Endodermal cell (in vitro differentiated cells): ENCODE data around the gene LRRC1. TPM values are rescaled to one million over a fixed set of nuclear protein-coding genes. Genes with fewer than 3 reads are reported as not detected.

Experiments
- DNase-seq: peaks from one replicate; pipeline ENCODE4 v3.0.0-alpha.2; 2017
- H3K27ac ChIP-seq: 2 replicates; pipeline ENCODE4 v1.5.1; 2013; ENCODE audit warnings: mild to moderate bottlenecking, low read depth, low read length, moderate library complexity
- H3K27me3 ChIP-seq: 2 replicates; pipeline ENCODE4 v1.6.1; 2013; ENCODE audit warnings: mild to moderate bottlenecking, low read length, moderate library complexity; ENCODE audit not compliant: insufficient read depth, control insufficient read depth, poor library complexity, severe bottlenecking
- H3K36me3 ChIP-seq: 2 replicates; pipeline ENCODE4 v1.7.0; 2013; ENCODE audit warnings: mild to moderate bottlenecking, low read length, moderate library complexity; ENCODE audit not compliant: control insufficient read depth, insufficient read depth
- H3K4me1 ChIP-seq: one replicate; pipeline ENCODE4 v1.7.0; 2013; ENCODE audit warnings: low read length; ENCODE audit not compliant: control insufficient read depth, insufficient read depth
- H3K4me3 ChIP-seq: 2 replicates; pipeline ENCODE4 v1.5.1; 2013; ENCODE audit warnings: mild to moderate bottlenecking, low read length, moderate library complexity
- H3K9ac ChIP-seq: 2 replicates; pipeline ENCODE4 v1.6.1; 2013; ENCODE audit warnings: mild to moderate bottlenecking, low read length, moderate library complexity; ENCODE audit not compliant: poor library complexity, severe bottlenecking; ENCODE audit errors: extremely low read depth
- H3K9me3 ChIP-seq: 2 replicates; pipeline ENCODE4 v1.6.1; 2013; ENCODE audit warnings: mild to moderate bottlenecking, low read length, moderate library complexity; ENCODE audit not compliant: control insufficient read depth
- H3K27ac Mint-ChIP-seq: 2 replicates; pipeline ENCODE4 v1.8.0; 2020; ENCODE audit warnings: mixed read lengths
- H3K27me3 Mint-ChIP-seq: 2 replicates; pipeline ENCODE4 v1.8.0; 2021; ENCODE audit warnings: mild to moderate bottlenecking, mixed read lengths; ENCODE audit not compliant: insufficient read depth
- H3K36me3 Mint-ChIP-seq: 2 replicates; pipeline ENCODE4 v1.8.0; 2020; ENCODE audit warnings: low read depth, mixed read lengths
- H3K4me1 Mint-ChIP-seq: 2 replicates; pipeline ENCODE4 v1.8.0; 2020; ENCODE audit warnings: mixed read lengths
- H3K4me3 Mint-ChIP-seq: 2 replicates; pipeline ENCODE4 v1.8.0; 2020; ENCODE audit warnings: mild to moderate bottlenecking, moderate library complexity, mixed read lengths
- H3K9me3 Mint-ChIP-seq: 2 replicates; pipeline ENCODE4 v1.8.0; 2020; ENCODE audit warnings: mild to moderate bottlenecking, mixed read lengths
- WGBS, 2 experiments: methylation state at CpG; one replicate each; pipeline versions ENCODE4 v1.1.5 to v1.1.7; 2013; ENCODE audit warnings: missing lambda C conversion rate in 2 of 2, mixed read lengths in 1 of 2; ENCODE audit not compliant: insufficient coverage in 1 of 2, insufficient read length in 1 of 2; 5-methylcytosine and 5-hydroxymethylcytosine counted together
- total RNA-seq, 2 donors: library from RNA; stranded (reverse); fragmentation: NEBNext Ultra II Directional in 1 of 2; extraction: Animal tissue kit (Norgen Biotek cat#: 25700) in 1 of 2; gene quantifications; 2 replicates in 1 of 2; 3 replicates in 1 of 2; pipeline ENCODE4 v1.2.1, GENCODE V29; 2021
- TF ChIP-seq, protein P1 (sequence below): fragments of 200-600 bp; sonication (generic); conservative IDR thresholded peaks from 2 replicates; pipeline ENCODE4 v1.5.0; 2021; ENCODE audit warnings: antibody characterized with exemption, mild to moderate bottlenecking

Gene LRRC1
- total RNA-seq, 2 donors from 2014 or later: 14.1 to 15.3 TPM

DNA sequence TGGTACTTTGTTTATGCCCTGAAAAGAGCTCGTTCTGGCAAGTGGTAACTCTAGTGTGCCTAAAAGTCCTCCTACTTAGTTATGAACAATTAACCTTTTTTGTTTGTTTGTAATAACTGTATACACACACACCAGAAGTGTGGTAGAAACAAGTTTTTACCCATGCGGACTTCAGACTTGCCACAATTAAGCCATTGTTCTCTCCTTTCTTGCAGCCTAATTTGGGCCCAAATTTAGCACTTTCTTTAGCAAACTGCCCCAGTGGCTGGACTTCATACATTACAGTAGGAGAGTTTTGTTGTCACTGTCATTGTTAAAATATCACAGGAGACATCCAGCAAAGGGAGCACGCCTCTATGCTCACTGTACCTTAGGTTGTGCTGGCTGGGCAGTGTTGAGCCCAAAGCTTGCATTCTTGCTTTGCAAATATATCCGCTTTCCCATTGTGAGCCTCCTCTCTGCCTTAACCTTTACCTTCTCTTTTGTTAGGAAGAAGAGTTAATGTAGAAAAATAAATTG, 53.0 kb downstream of the LRRC1 start:
- Histone ChIP-seq H3K27ac (no peak overlapping the region), H3K9me3 (no peaks in the 10 kb centered on the region), H3K4me1 (no peaks in the 10 kb centered on the region), H3K36me3 (no peaks in the 10 kb centered on the region), H3K9ac (no peak overlapping the region), H3K27me3 (no peaks in the 10 kb centered on the region), H3K4me3 (no peak overlapping the region)
- 78% methylated on average over 4 of the region's 4 CpGs; no CpG with 5 or more reads in 1 of the 2 experiments for WGBS, 2 experiments
- H3K36me3 Mint-ChIP-seq: no peaks in the 10 kb centered on the region
- no peak overlapping the region for H3K4me3 Mint-ChIP-seq
- H3K9me3 Mint-ChIP-seq: no peaks in the 10 kb centered on the region
- TF ChIP-seq, protein P1, sequence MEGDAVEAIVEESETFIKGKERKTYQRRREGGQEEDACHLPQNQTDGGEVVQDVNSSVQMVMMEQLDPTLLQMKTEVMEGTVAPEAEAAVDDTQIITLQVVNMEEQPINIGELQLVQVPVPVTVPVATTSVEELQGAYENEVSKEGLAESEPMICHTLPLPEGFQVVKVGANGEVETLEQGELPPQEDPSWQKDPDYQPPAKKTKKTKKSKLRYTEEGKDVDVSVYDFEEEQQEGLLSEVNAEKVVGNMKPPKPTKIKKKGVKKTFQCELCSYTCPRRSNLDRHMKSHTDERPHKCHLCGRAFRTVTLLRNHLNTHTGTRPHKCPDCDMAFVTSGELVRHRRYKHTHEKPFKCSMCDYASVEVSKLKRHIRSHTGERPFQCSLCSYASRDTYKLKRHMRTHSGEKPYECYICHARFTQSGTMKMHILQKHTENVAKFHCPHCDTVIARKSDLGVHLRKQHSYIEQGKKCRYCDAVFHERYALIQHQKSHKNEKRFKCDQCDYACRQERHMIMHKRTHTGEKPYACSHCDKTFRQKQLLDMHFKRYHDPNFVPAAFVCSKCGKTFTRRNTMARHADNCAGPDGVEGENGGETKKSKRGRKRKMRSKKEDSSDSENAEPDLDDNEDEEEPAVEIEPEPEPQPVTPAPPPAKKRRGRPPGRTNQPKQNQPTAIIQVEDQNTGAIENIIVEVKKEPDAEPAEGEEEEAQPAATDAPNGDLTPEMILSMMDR: no peak
- no peaks in the 10 kb centered on the region for H3K27me3 Mint-ChIP-seq
- no peak for DNase-seq
- no peak overlapping the region for H3K27ac Mint-ChIP-seq
- H3K4me1 Mint-ChIP-seq: peaks cover 7% of the 10 kb centered on the region

DNA sequence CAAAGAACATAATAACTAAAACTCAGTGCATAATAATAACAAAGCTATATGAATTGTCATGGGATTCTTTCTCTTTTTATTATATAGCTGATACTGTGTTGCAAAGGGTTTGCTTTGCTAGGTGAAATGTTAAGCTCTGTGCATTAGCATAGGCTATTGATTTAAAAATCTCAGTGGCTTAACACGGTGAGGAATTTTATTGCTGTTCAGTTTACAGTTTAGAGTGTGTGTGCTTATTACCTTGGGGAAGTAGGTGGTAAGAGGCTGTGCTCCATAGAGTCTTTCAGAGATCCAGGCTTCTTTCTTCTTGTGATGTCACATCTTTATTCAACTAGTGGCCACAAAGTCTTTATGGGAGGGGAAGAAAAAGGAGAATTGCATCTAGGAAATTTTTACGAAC, 55.7 kb downstream of the LRRC1 start:
- H3K36me3 Mint-ChIP-seq: no peaks in the 10 kb centered on the region
- TF ChIP-seq, protein P1: no peak
- H3K27ac ChIP-seq: no peak overlapping the region
- no peaks in the 10 kb centered on the region for H3K36me3 ChIP-seq
- no peaks in the 10 kb centered on the region for H3K9me3 ChIP-seq
- no peaks in the 10 kb centered on the region for H3K27me3 ChIP-seq
- no peaks in the 10 kb centered on the region for H3K9me3 Mint-ChIP-seq
- no peak for DNase-seq
- no peaks in the 10 kb centered on the region for H3K27me3 Mint-ChIP-seq
- no peak overlapping the region for H3K4me3 Mint-ChIP-seq
- H3K4me3 ChIP-seq: no peak overlapping the region
- H3K4me1 ChIP-seq: no peaks in the 10 kb centered on the region
- H3K27ac Mint-ChIP-seq: no peak overlapping the region
- peaks cover 7% of the 10 kb centered on the region for H3K4me1 Mint-ChIP-seq
- 83 to 95% methylated on average over 1 of the region's 2 CpGs for WGBS, 2 experiments
- no peak overlapping the region for H3K9ac ChIP-seq

DNA sequence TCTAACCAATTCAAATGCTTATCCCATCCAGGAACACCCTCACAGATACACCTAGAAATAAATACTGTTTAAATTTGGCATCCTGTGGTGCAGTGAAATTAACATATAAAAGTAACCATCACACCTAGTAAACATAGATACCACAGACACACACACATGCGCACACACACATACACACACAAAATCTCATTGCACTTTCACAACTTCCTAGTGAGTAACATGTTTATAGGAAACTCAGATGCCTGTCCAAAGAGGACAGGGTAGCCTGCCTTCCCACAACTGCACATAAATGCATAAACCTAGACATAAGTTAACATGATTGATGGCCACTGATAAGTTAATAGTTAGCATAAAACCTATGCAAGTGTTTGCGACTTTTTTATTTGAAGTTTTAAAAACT, 56.8 kb downstream of the LRRC1 start:
- no peaks in the 10 kb centered on the region for H3K36me3 Mint-ChIP-seq
- H3K27me3 Mint-ChIP-seq: no peaks in the 10 kb centered on the region
- H3K9me3 ChIP-seq: no peaks in the 10 kb centered on the region
- no peak overlapping the region for H3K4me3 Mint-ChIP-seq
- H3K27me3 ChIP-seq: no peaks in the 10 kb centered on the region
- TF ChIP-seq, protein P1: no peak
- H3K27ac ChIP-seq: no peak overlapping the region
- WGBS, 2 experiments: 83 to 100% methylated on average over 2 of the region's 2 CpGs
- no peaks in the 10 kb centered on the region for H3K4me1 ChIP-seq
- no peak for DNase-seq
- H3K4me3 ChIP-seq: no peak overlapping the region
- H3K36me3 ChIP-seq: no peaks in the 10 kb centered on the region
- H3K9ac ChIP-seq: no peak overlapping the region
- H3K27ac Mint-ChIP-seq: no peak overlapping the region
- H3K4me1 Mint-ChIP-seq: peaks cover 7% of the 10 kb centered on the region
- no peaks in the 10 kb centered on the region for H3K9me3 Mint-ChIP-seq
